Measurements from ENCODE around the gene NRN1L. TPM values are rescaled to one million over a fixed set of nuclear protein-coding genes. Genes with fewer than 3 reads are reported as not detected.

Gene NRN1L
- total and polyA plus RNA-seq, 2 donors (not counting 3 experiments of a cell fraction or from before 2014, with no cell fraction given) = 0.37 TPM; not detected in 1

DNA sequence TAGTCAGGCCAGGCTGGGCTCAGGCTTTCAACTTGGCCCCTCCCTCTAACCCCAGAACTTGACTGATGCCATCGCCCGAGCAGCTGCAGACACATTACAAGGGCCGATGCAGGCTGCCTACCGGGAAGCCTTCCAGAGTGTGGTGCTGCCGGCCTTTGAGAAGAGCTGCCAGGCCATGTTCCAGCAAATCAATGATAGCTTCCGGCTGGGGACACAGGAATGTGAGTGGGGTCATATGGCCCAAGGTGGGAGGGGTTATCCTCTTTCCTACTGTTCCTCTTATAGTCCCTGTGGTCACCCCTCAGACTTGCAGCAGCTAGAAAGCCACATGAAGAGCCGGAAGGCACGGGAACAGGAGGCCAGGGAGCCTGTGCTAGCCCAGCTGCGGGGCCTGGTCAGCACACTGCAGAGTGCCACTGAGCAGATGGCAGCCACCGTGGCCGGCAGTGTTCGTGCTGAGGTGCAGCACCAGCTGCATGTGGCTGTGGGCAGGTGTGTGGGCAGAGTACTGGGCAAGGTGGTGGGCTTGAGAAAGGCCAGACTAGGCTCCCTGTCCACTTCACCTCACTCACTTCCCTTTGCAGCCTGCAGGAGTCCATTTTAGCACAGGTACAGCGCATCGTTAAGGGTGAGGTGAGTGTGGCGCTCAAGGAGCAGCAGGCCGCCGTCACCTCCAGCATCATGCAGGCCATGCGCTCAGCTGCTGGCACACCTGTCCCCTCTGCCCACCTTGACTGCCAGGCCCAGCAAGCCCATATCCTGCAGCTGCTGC, 2.1 kb upstream of the NRN1L start:
- no peak overlapping the region for H3K27ac ChIP-seq (ENCODE audit: insufficient read depth, low read depth, low read length)
- no peak overlapping the region for H3K4me2 ChIP-seq (ENCODE audit: insufficient read depth, low read length)
- H3K9ac ChIP-seq (replicated peaks; ENCODE audit: extremely low read depth, insufficient read depth, low read length) = no peak overlapping the region
- H3K9me3 ChIP-seq (replicated peaks; ENCODE audit: control insufficient read depth, insufficient read depth, low read length) = no peaks in the 10 kb centered on the region
- H3K4me3 ChIP-seq (replicated peaks in 1 of 3; ENCODE audit: insufficient read depth in 1 of 3, low read depth in 1 of 3, low read length in 3 of 3) = no peak overlapping the region
- TF ChIP-seq, protein P1, sequence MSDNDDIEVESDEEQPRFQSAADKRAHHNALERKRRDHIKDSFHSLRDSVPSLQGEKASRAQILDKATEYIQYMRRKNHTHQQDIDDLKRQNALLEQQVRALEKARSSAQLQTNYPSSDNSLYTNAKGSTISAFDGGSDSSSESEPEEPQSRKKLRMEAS (IDR thresholded peaks at IDR 0.05; ENCODE audit: insufficient read depth, insufficient read length) = no peak
- TF ChIP-seq, protein P2, sequence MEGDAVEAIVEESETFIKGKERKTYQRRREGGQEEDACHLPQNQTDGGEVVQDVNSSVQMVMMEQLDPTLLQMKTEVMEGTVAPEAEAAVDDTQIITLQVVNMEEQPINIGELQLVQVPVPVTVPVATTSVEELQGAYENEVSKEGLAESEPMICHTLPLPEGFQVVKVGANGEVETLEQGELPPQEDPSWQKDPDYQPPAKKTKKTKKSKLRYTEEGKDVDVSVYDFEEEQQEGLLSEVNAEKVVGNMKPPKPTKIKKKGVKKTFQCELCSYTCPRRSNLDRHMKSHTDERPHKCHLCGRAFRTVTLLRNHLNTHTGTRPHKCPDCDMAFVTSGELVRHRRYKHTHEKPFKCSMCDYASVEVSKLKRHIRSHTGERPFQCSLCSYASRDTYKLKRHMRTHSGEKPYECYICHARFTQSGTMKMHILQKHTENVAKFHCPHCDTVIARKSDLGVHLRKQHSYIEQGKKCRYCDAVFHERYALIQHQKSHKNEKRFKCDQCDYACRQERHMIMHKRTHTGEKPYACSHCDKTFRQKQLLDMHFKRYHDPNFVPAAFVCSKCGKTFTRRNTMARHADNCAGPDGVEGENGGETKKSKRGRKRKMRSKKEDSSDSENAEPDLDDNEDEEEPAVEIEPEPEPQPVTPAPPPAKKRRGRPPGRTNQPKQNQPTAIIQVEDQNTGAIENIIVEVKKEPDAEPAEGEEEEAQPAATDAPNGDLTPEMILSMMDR (IDR thresholded peaks at IDR 0.05; ENCODE audit: extremely low read depth in 1 of 2, insufficient read depth in 1 of 2, low read depth in 1 of 2, low read length in 2 of 2) = no peak
- no peak for TF ChIP-seq JUN (IDR thresholded peaks at IDR 0.05; ENCODE audit: borderline replicate concordance, insufficient read depth, insufficient read length, low read depth)
- TF ChIP-seq EZH2 (IDR thresholded peaks at IDR 0.05; ENCODE audit: borderline replicate concordance, low read depth, low read length, severe bottlenecking) = no peak
- no peak for TF ChIP-seq MYC (IDR thresholded peaks at IDR 0.05; ENCODE audit: low read depth, low read length)
- no peak for TF ChIP-seq GATA2 (IDR thresholded peaks at IDR 0.05; ENCODE audit: insufficient read depth, insufficient read length, low read depth, low read length)
- TF ChIP-seq POLR2AphosphoS5 (IDR thresholded peaks at IDR 0.05; ENCODE audit: insufficient read depth, low read depth, low read length) = no peak
- no peak for TF ChIP-seq FOS (IDR thresholded peaks at IDR 0.05; ENCODE audit: borderline replicate concordance, insufficient read depth, low read length)
- no peak for TF ChIP-seq POLR2A (IDR thresholded peaks at IDR 0.05; ENCODE audit: low read depth, low read length)
- dilution Hi-C loops (cut with MboI; ENCODE audit: extremely low pct_ligation_motif_present, low sequenced_read_pairs) = no loop called here
- ChIA-PET CTCF (interaction anchor here (0.7 to 5.4 kb wide), 19 partner anchors 8 to 361 kb away, joined by 3 to 106 read pairs (median 13); partner anchors contain the start of genes CTRL, EDC4, PSKH1 and PSMB10), POLR2A (interaction anchor here (0.6 kb wide), 1 partner anchor 11 kb away, joined by 3 read pairs; the partner anchor contains the start of gene PSKH1)
- H3K36me3 ChIP-seq (ENCODE audit: control insufficient read depth in 2 of 2, extremely low read depth in 1 of 2, insufficient read depth in 2 of 2, low read length in 2 of 2) = peaks cover 14 to 83% of the 10 kb centered on the region in 2 experiments
- no peaks in the 10 kb centered on the region for H3K79me2 ChIP-seq (ENCODE audit: control insufficient read depth, insufficient read depth, low read length)
- no peaks in the 10 kb centered on the region for H3K27me3 ChIP-seq (ENCODE audit: control insufficient read depth in 2 of 2, insufficient read depth in 2 of 2, low read length in 2 of 2)
- BruUV-seq (replicated peaks) = no TSS peak
- H3K9me1 ChIP-seq (replicated peaks; ENCODE audit: control insufficient read depth, extremely low read depth, insufficient read depth, low read length) = no peaks in the 10 kb centered on the region
- DNase-seq (ENCODE audit: low read depth, low spot score) (no peak), FAIRE-seq (no peak)
- H3K4me1 ChIP-seq (ENCODE audit: control insufficient read depth, extremely low read depth, insufficient read depth, low read length) = no peaks in the 10 kb centered on the region
- intact Hi-C loops (cut with micrococcal nuclease) = loop anchor here (1.0 to 5.0 kb wide), 3 partner anchors 46 to 180 kb away; no protein-coding TSS in a partner anchor
- no peak overlapping the region for H2AFZ ChIP-seq (ENCODE audit: low read depth, low read length)
- no peaks in the 10 kb centered on the region for H4K20me1 ChIP-seq (replicated peaks; ENCODE audit: control insufficient read depth, extremely low read depth, insufficient read depth, low read length)
